HepG2 (cell line): Measurements from ENCODE around the gene TMED5. TPM values are rescaled to one million over a fixed set of nuclear protein-coding genes. Genes with fewer than 3 reads are reported as not detected.
"Not testable (repeated sequence)": the region's sequence is repeated elsewhere in the genome, so short reads cannot be mapped to it uniquely, and the experiment has no call there.

Source experiments
- ATAC-seq: fragments of 200-7000 bp; cut with Tn5 transposase; 3 replicates; pipeline ENCODE4 v1.9.1; 2020; ENCODE audit warnings: mild to moderate bottlenecking, moderate library complexity
- BruUV-seq: library from RNA; stranded (reverse); fragments of 400-500 nt; replicated peaks from 2 replicates; lab custom pipeline; 2021; lab: Mats Ljungman, UMichigan
- CTCF ChIA-PET: fragments of 300-600 bp; formaldehyde crosslinking; extraction: SDS; loops from one replicate; lab custom pipeline; 2021; ENCODE audit warnings: low total read pairs, inconsistent platforms, low intra/inter-chr PET ratio; lab: Yijun Ruan, JAX
- POLR2A ChIA-PET: fragments of 350-600 bp; sonication (Branson Sonifier 250); formaldehyde crosslinking; loops from one replicate; lab custom pipeline; 2020; ENCODE audit warnings: antibody characterized with exemption, inconsistent platforms; lab: Yijun Ruan, JAX
- DNase-seq: peaks from one replicate; pipeline ENCODE4 v3.0.0-alpha.2; 2015; ENCODE audit warnings: low spot score
- FAIRE-seq: peaks from 3 replicates; lab custom pipeline; 2011; peaks lifted over from hg19 to GRCh38; lab: Jason Lieb, UNC
- H2AFZ ChIP-seq: one replicate; pipeline ENCODE4 v1.6.1; 2011; ENCODE audit warnings: low read length, inconsistent platforms
- H3K27ac ChIP-seq: fragments of 300-600 bp; 3 replicates; pipeline ENCODE4 v1.8.0; 2011; ENCODE audit warnings: mixed run types, mild to moderate bottlenecking, mixed read lengths, low read length, inconsistent platforms; ENCODE audit not compliant: insufficient read depth; ENCODE audit errors: extremely low read length
- H3K27me3 ChIP-seq, 2 experiments: fragments of 200-600 bp in 1 of 2; 2 replicates in 1 of 2; 3 replicates in 1 of 2; pipeline versions ENCODE4 v1.6.0 to v1.8.0; 2011; ENCODE audit warnings: low read length in 2 of 2, mild to moderate bottlenecking in 2 of 2, moderate library complexity in 2 of 2, inconsistent platforms in 1 of 2; ENCODE audit not compliant: insufficient read depth in 2 of 2, control insufficient read depth in 1 of 2
- H3K36me3 ChIP-seq, 2 experiments: fragments of 200-600 bp in 1 of 2; replicated peaks in 1 of 2; 2 replicates in 1 of 2; 3 replicates in 1 of 2; pipeline versions ENCODE4 v1.5.1 to v1.8.0; 2011; ENCODE audit warnings: low read length in 2 of 2, inconsistent platforms in 1 of 2; ENCODE audit not compliant: insufficient read depth in 2 of 2, control insufficient read depth in 1 of 2
- H3K4me1 ChIP-seq: 2 replicates; pipeline ENCODE4 v1.5.1; 2012; ENCODE audit warnings: low read length, inconsistent platforms; ENCODE audit not compliant: insufficient read depth
- H3K4me2 ChIP-seq: 2 replicates; pipeline ENCODE4 v1.6.0; 2011; ENCODE audit warnings: low read depth, low read length, inconsistent platforms
- H3K4me3 ChIP-seq, 3 experiments: fragments of 200-600 bp in 1 of 3; sonication (generic), shearing (Covaris generic) in 1 of 3; replicated peaks in 1 of 3; 2 replicates each; pipeline ENCODE4 v1.5.1; 2011 to 2016; ENCODE audit warnings: low read length in 3 of 3, inconsistent platforms in 2 of 3, low read depth in 2 of 3, mild to moderate bottlenecking in 2 of 3, control low read depth in 1 of 3, mixed read lengths in 1 of 3; ENCODE audit not compliant: insufficient read depth in 1 of 3
- H3K79me2 ChIP-seq: one replicate; pipeline ENCODE4 v1.6.1; 2011; ENCODE audit warnings: low read length, inconsistent platforms; ENCODE audit not compliant: insufficient read depth
- H3K9ac ChIP-seq: 2 replicates; pipeline ENCODE4 v1.6.0; 2011; ENCODE audit warnings: mild to moderate bottlenecking, low read depth, low read length, inconsistent platforms; ENCODE audit not compliant: insufficient read depth
- H3K9me3 ChIP-seq: 2 replicates; pipeline ENCODE4 v1.5.1; 2012; ENCODE audit warnings: mild to moderate bottlenecking, low read length
- H4K20me1 ChIP-seq: 2 replicates; pipeline ENCODE4 v1.6.0; 2011; ENCODE audit warnings: inconsistent platforms, mild to moderate bottlenecking, low read length, moderate library complexity; ENCODE audit not compliant: insufficient read depth
- CEBPB ChIP-seq: IDR thresholded peaks from 2 replicates; pipeline ENCODE4 v1.6.1; 2011; ENCODE audit warnings: low read depth, low read length, improper control_type of control experiment, borderline replicate concordance
- CENPT ChIP-seq: sonication (generic); formaldehyde crosslinking; IDR thresholded peaks from 2 replicates; pipeline ENCODE4 v1.8.0; 2022; ENCODE audit warnings: low read depth, mild to moderate bottlenecking, moderate library complexity, missing genetic modification reagents
- ZMYM4 ChIP-seq: sonication (generic); formaldehyde crosslinking; IDR thresholded peaks from 2 replicates; pipeline ENCODE4 v1.8.1; 2023; ENCODE audit warnings: mild to moderate bottlenecking, missing genetic modification reagents
- ZNF883 ChIP-seq: sonication (generic); formaldehyde crosslinking; IDR thresholded peaks from 2 replicates; pipeline ENCODE4 v1.5.1; 2020; ENCODE audit warnings: mild to moderate bottlenecking, missing genetic modification reagents; ENCODE audit errors: not compliant biosample characterization
- WGBS: methylation state at CpG from one replicate; pipeline ENCODE4 v1.1.6; 2017; ENCODE audit warnings: low lambda C conversion rate; 5-methylcytosine and 5-hydroxymethylcytosine counted together
- in situ Hi-C: cut with HindIII; loops from 2 replicates; pipeline ENCODE4 v1.10.0; 2017; ENCODE audit warnings: low pct_unique_long_range_greater_than_20kb; ENCODE audit not compliant: extremely low pct_ligation_motif_present
- intact Hi-C: fragments of 100-400 bp; cut with micrococcal nuclease; formaldehyde crosslinking; loops from one replicate; pipeline ENCODE4 v1.10.0; 2022; ENCODE audit not compliant: unreplicated experiment
- polyA plus RNA-seq, 8 experiments: library from polyadenylated mRNA; depleted of rRNA in 3 of 8; stranded (reverse) in 7 of 8; unstranded in 1 of 8; fragments of >200 nt; fragmentation: Illumina TruSeq in 4 of 8; extraction: Trizol in 4 of 8; gene quantifications; 2 replicates each; pipeline versions ENCODE4 v1.2.1 to v1.2.3, GENCODE V29; 2011 to 2016; ENCODE audit warnings: low read depth in 4 of 8, missing spikeins in 1 of 8, mixed read lengths in 1 of 8; ENCODE audit not compliant: insufficient read depth in 1 of 8
- total RNA-seq, 5 experiments: library from RNA; depleted of rRNA; stranded (reverse); fragments of >200 nt; fragmentation: Illumina TruSeq; extraction: Trizol; gene quantifications; 2 replicates each; pipeline ENCODE4 v1.2.3, GENCODE V29; 2016; ENCODE audit warnings: low read depth in 1 of 5
- TF ChIP-seq, protein P1 (sequence below): sonication (generic); formaldehyde crosslinking; IDR thresholded peaks from 2 replicates; pipeline ENCODE4 v1.5.0; 2020; ENCODE audit warnings: mild to moderate bottlenecking, missing genetic modification reagents
- TF ChIP-seq, protein P2 (sequence below): sonication (generic); formaldehyde crosslinking; IDR thresholded peaks from 2 replicates; pipeline ENCODE4 v1.5.1; 2020; ENCODE audit warnings: mild to moderate bottlenecking, missing genetic modification reagents, moderate library complexity

The TMED5 gene
- total and polyA plus RNA-seq, 2 of the 13 experiments (the other 11 are each of a cell fraction or from before 2014, with no cell fraction given), result 58.1 to 99.0 TPM

- TF ChIP-seq CEBPB, result no peak
Measured at GRCh38 chr1:93171549-93172034, 8.6 kb downstream of the TMED5 start (continued).

- WGBS, result 93% methylated on average over 15 of the region's 36 CpGs
- FAIRE-seq, BruUV-seq: not testable (repeated sequence)
Measured at GRCh38 chr1:93170141-93170678, 10.0 kb downstream of the TMED5 start.

More at GRCh38 chr1:93170141-93170678, 10.0 kb downstream of the TMED5 start:
- DNase-seq, in situ Hi-C loops, H3K27me3 ChIP-seq, intact Hi-C loops, CTCF ChIA-PET, H3K9me3 ChIP-seq, H4K20me1 ChIP-seq, H3K4me2 ChIP-seq, H3K9ac ChIP-seq, H3K4me3 ChIP-seq, H3K27ac ChIP-seq, H2AFZ ChIP-seq: not testable (repeated sequence)
- peak; percentile 38; the same call in 2 of the 3 replicates for ATAC-seq
- H3K4me1 ChIP-seq, result peaks cover 37% of the 10 kb centered on the region
- peaks cover 2 to 12% of the 10 kb centered on the region in 2 experiments; a peak in 2 of 5 replicates for H3K36me3 ChIP-seq
- POLR2A ChIA-PET, result interaction anchor here (1.5 kb wide), 1 partner anchor 91 kb away, joined by 4 read pairs; the partner anchor contains the start of gene MTF2
- TF ChIP-seq ZNF883 (CRISPR knock-in tag), result peak; percentile 37
- TF ChIP-seq, protein P1, sequence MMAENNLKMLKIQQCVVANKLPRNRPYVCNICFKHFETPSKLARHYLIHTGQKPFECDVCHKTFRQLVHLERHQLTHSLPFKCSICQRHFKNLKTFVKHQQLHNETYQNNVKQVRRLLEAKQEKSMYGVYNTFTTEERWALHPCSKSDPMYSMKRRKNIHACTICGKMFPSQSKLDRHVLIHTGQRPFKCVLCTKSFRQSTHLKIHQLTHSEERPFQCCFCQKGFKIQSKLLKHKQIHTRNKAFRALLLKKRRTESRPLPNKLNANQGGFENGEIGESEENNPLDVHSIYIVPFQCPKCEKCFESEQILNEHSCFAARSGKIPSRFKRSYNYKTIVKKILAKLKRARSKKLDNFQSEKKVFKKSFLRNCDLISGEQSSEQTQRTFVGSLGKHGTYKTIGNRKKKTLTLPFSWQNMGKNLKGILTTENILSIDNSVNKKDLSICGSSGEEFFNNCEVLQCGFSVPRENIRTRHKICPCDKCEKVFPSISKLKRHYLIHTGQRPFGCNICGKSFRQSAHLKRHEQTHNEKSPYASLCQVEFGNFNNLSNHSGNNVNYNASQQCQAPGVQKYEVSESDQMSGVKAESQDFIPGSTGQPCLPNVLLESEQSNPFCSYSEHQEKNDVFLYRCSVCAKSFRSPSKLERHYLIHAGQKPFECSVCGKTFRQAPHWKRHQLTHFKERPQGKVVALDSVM (CRISPR knock-in tag), result 0 out of 2 replicates have a peak, but pooled peaks have one; percentile 7
- TF ChIP-seq, protein P2, sequence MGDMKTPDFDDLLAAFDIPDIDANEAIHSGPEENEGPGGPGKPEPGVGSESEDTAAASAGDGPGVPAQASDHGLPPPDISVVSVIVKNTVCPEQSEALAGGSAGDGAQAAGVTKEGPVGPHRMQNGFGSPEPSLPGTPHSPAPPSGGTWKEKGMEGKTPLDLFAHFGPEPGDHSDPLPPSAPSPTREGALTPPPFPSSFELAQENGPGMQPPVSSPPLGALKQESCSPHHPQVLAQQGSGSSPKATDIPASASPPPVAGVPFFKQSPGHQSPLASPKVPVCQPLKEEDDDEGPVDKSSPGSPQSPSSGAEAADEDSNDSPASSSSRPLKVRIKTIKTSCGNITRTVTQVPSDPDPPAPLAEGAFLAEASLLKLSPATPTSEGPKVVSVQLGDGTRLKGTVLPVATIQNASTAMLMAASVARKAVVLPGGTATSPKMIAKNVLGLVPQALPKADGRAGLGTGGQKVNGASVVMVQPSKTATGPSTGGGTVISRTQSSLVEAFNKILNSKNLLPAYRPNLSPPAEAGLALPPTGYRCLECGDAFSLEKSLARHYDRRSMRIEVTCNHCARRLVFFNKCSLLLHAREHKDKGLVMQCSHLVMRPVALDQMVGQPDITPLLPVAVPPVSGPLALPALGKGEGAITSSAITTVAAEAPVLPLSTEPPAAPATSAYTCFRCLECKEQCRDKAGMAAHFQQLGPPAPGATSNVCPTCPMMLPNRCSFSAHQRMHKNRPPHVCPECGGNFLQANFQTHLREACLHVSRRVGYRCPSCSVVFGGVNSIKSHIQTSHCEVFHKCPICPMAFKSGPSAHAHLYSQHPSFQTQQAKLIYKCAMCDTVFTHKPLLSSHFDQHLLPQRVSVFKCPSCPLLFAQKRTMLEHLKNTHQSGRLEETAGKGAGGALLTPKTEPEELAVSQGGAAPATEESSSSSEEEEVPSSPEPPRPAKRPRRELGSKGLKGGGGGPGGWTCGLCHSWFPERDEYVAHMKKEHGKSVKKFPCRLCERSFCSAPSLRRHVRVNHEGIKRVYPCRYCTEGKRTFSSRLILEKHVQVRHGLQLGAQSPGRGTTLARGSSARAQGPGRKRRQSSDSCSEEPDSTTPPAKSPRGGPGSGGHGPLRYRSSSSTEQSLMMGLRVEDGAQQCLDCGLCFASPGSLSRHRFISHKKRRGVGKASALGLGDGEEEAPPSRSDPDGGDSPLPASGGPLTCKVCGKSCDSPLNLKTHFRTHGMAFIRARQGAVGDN, result peak; percentile 18
- TF ChIP-seq ZMYM4, result 0 out of 2 replicates have a peak, but pooled peaks have one; percentile 1
- TF ChIP-seq CENPT, result 0 out of 2 replicates have a peak, but pooled peaks have one; percentile 31
- peaks cover 88% of the 10 kb centered on the region for H3K79me2 ChIP-seq
